Measurements from ENCODE around the gene UGT3A1.
"Not testable (repeated sequence)": the region's sequence is repeated elsewhere in the genome, so short reads cannot be mapped to it uniquely, and the experiment has no call there.

Gene UGT3A1, protein sequence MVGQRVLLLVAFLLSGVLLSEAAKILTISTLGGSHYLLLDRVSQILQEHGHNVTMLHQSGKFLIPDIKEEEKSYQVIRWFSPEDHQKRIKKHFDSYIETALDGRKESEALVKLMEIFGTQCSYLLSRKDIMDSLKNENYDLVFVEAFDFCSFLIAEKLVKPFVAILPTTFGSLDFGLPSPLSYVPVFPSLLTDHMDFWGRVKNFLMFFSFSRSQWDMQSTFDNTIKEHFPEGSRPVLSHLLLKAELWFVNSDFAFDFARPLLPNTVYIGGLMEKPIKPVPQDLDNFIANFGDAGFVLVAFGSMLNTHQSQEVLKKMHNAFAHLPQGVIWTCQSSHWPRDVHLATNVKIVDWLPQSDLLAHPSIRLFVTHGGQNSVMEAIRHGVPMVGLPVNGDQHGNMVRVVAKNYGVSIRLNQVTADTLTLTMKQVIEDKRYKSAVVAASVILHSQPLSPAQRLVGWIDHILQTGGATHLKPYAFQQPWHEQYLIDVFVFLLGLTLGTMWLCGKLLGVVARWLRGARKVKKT

DNA sequence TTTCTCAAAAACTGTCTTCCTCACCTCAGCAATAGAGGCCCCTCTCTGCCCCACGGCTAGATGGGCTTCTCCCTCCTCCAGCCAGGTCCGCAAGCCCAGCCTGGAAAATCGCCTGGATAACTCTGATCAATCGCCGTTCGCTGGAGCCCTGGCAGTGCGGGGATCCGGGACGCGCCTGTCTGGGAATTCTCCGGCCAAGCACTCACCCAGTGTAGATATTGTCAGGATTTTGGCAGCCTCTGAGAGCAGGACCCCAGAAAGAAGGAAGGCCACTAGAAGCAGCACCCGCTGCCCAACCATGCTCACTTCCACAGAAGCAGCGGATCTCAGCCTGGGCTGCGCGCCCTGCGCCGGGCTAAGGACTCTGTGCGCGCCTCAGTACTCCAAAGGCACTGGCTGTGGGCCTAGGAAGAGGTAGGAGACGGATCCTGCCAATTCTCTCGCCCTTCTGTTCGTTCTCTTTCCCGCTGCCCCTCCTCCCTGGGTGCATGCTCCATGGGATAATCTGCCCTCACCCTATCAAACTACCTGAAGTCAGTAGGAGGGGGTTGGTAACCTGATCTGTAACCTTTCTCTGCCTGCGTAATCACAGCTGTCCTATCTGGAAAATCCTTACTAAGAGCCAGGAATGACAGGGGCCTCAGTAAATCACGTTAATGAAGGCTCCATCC lies at the start of gene UGT3A1:
Gene UGT3A1, minus strand, starts transcription at position 450 of the 671 bp plus-strand sequence. Its CDS starts 150 bp downstream, at position 300.
- DNase-seq: no peak

DNA sequence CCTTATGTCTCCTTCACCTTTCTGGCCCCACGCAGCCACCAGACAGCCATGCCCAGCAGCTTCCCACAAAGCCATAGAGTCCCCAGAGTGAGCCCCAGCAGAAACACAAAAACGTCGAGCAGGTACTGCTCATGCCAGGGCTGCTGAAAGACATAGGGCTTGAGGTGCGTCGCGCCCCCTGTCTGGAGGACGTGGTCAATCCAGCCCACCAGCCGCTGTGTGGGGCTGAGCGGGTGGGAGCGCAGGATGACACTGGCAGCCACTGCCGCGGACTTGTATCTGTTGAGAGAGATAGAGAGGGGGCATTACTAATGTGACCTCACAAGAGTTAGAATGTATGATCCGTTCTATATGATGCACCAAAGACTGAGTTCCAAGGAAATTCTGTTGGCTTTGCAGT lies 44.5 kb upstream of the UGT3A1 start:
- DNase-seq: no peak

DNA sequence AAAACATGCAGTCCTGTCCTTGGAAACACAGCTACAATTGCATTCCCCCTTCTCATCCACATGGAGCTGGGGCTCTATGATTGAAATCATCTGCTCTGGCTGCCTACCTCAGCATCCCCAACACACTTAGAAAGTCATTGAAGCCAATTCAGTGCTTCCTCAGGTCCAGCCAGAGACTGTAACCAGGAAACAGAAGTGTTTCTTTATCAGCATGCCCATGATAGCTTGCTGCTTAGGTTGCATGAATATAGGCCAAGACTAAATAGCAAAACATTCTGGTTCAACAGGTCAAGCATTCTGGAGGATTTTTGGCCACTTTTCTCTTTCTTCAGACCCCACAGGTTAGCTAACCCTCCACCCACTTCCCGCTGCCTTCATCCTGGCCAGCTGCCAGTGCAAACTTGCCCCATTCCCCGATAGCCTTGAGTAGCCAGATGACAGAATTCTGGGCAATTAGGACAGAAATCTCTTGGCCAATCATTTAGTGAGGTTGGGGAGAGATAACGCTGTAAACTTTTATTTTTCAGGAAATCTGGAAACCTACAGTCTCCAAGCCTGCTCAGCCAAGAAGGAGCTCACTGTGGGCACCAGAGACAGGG lies 43.4 kb upstream of the UGT3A1 start:
- not testable (repeated sequence) for DNase-seq

DNA sequence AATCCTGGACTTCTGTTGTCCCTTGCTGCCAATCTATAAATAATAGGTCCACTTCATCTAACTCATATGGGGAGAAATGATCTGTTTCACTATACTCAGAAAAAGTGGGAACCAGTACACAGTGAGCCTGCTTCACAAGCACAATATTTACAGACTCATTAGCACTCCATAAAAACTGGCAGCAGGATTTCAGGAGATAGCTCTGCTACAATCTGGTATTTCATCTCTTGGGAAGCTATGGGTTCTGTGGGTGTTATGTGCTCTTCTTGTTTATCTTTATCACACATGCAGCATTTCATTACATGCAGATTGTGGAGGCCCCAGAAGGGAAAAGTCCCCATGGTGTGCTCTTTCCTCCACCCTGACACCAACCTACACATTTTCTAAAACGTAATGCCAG lies 42.3 kb upstream of the UGT3A1 start:
- DNase-seq: no peak

DNA sequence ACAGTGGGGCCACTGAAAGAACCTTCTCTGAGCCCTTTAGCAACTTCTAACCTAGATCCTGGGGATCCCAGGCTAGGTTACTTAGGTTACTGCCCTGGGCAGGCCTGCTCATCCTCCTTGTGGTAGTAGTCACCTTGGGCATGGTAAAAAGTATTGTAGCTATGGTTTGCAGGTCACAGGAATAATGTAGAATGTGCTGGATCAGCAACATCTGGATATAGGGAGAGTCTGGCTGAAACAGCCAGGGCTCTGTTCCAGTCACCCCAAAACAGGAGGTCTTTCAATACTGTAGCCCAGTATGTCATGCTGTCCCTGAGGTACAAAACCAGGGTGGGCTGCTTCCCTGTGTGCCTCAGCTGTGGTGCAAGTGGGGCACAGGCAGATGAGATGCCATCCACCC lies 41.9 kb upstream of the UGT3A1 start:
- DNase-seq: no peak

DNA sequence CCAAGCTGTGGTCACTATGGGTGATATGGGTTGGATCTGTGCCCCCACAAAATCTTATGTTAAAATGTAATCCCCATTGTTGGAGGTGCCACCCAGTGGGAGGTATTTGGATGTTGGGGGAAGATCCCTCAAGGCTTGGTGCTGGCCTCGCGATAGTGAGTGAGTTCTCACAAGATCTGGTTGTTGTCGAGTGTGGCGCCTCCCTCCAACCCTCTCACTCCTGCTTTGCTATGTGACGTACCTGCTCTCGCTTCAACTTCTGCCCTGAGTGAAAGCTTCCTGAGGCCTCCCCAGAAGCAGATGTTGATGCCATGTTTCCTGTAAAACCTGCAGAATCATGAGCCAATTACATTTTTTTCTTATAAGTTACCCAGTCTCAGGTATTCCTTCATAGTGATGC lies 40.0 kb upstream of the UGT3A1 start:
- DNase-seq: no peak

DNA sequence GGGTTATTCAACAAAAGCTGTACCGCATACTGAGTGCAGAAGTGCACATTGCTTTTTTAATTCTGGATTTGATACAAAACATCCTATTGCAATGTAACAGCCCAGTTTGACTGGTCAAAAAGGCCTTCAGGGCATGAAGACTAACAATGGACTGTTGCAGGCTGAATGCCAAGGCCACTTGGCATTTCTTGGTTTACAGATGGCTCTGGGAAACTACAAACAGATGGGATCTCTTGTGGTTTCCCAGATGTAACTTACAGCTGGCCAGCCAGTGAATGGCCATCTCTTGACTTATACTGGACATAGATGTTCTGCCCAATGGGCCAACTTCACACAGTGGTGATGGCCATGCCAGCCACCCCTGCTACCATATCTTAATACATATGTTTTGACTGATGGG lies 38.7 kb upstream of the UGT3A1 start:
- no peak for DNase-seq

DNA sequence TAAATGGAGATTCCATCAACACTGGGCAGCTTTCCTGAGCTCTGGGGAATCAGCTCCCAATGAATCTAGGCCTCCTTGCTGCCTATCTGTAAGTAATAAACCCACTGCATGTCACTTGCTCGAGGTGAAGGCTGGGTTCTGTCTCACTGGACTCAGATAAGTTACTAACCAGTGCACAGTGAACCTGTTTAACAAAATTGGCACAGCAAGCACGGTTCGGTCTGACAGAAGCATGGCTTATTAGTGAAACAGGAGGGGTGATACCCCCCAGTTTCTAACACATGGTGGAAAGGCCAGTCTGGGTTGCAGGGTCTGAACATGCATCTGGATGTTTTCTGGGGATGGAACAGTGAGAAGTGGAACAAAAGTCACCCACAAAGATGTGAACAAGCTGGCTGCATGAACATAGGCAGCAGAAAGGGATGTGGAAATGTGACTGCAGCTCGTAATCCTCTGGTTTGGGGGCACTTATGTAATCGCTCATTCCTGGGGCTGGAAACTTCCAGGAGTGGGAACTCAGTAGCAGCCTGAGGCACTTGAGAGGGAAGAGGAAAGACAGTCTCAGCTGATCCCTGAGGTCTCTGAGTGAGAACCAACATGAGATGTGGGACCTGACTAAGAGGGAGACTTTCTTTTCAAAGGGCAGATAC lies 37.8 kb upstream of the UGT3A1 start:
- DNase-seq: no peak

DNA sequence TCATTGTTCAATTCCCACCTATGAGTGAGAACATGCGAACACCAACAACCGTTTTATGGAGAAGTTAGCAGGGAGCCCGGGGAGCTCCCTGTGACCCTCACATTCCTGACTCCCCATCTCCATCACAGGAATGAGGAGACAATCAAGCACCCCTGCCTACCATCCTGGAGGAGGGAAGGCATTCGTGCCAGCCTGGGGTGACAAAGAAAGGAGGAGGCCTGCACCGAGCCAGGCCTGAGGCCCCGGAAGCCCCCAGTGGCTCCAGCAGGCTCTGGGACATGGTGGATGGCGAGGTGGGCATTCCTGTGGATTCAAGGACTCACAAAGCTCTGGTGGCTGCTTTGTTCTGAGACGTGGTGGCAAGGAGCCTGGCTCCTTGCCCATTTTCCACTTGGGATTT lies 36.5 kb upstream of the UGT3A1 start:
- no peak for DNase-seq

DNA sequence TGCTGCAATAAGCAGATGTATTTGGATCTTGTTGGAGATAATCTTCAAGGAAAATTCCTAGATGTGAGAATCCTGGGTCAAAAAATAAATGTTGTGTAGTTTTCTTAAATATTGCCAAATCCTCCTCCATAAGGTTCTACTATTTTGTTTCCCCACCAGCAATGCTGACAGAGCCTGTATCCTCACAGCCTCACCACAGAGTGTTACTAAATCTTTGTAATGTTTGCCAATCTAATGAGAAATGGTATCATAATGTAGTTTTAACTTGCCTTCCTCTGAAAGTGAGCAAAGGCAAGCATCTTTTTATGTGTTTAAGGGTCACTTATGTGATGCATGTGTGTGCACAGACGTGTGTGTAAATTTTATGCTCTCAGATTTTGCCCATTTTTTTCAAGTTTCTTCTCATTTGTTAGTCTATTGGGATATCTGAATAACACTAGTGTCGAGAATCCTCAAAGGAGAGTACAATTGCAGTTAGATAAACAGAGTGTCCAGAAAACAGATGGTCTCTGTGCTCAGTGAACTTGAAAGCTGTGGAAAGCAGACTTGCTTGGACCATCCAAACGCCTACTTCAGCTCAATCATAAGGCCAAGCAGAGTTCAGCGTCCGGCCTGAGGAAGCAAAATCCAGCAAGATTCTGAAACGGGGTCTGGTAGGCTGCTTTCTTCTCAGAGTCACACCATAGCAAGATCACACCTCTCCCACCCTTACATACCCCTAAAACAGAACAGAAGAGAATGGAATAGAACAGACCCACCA lies 35.7 kb upstream of the UGT3A1 start:
- no peak for DNase-seq

DNA sequence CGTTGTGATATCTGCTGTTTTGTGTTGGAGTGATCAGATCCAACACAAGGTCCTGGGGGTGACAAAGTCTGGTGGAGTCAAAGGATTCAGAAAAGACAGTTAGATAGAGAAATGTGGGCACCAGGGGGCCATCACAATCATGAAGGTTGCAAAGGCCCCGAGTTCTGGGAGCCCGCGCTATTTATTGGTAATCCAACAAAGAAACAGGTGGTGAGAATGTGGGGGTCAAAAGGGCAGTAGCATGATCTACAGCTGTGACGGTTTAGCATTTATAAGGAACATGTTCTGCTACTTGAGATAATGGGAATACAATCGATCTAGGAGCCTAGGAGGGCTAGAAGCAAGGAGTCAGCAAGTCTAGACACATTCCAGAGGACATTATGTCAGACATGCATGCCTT lies 31.1 kb upstream of the UGT3A1 start:
- not testable (repeated sequence) for DNase-seq

DNA sequence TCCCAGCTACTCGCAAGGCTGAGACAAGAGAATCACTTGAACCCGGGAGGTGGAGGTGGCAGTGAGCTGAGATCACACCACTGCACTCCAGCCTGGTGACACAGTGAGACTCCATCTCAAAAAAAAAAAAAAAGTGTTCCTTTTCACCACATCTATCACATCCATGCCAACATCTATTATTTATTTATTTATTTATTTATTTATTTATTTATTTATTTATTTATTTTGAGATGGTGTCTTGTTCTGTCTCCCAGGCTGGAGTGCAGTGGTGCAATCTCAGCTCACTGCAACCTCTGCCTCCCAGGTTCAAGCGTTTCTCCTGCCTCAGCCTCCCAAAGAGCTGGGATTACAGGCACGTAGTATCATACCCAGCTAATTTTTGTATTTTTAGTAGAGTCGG lies 28.4 kb upstream of the UGT3A1 start:
- not testable (repeated sequence) for DNase-seq

DNA sequence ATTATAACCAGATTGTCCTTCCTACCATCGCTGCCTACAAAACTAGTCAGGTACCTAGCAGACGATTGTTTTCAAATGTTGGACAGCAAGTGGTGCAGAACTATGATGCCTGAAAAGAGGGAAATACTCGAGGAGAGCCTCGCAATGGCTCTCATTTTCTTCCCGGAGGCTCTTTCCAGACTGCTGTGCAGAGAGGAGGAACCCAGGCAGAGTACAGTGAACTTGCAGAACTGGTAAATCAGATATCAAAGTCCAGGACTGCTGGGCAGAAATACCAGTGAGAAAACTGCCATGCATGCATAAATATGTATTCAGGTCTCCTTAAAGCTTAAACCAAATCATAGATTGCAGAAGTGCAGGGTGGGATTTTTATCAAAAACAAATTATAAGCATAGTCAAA lies 26.4 kb upstream of the UGT3A1 start:
- DNase-seq: no peak

DNA sequence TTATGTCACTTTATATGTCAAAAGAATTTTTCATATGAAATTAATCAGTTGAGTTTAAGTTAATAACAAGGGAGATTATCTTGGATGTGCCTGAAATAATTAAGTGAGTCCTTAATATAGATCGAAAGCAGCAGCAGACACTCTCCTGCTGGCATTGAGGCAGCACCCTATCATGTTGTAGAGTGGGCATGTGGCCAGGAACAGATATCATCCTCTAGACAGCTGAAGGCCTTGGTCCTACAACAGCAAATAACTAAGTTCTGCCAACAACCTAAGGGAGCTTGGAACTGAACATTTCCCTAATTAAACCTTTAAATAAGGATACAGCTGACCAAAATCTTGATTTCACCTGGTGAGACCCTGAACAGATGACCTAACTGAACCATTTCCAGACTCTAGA lies 25.8 kb upstream of the UGT3A1 start:
- DNase-seq: no peak

DNA sequence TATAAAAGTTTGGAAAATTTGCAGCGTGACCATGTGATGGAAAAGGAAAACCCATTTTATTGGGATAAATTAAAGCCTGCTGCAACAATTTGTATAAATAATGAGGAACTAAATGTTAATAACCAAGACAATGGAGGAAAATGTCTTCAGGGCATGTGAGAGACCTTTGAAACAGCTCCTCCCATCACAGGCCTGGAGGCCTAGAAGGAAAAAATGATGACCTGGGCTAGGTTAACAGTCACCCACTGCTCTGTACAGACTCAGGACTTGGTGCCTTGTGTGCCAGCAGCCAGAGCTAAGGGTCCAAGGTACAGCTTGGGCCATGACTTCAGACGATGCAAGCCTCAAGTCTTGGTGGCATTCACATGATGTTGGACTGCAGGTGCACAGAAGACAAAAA lies 22.0 kb upstream of the UGT3A1 start:
- no peak for DNase-seq

DNA sequence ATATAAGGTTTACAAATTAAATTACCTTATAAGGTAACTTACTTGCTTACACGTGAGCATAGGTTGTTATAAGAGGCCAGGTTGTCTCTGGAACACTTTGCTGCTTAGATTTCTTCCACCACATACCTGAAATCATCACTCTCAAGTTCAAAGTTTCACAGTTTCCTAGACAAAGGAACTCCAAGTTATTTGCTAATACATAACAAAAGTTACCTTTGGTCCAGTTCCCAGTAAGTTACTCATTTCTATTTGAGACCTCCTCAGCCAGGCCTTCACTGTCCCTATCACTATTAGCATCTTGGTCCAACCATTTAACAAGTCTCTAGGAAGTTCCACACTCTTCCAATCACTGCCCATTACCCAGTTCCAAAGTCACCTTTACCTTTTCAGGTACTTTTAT lies 18.5 kb upstream of the UGT3A1 start:
- no peak for DNase-seq

DNA sequence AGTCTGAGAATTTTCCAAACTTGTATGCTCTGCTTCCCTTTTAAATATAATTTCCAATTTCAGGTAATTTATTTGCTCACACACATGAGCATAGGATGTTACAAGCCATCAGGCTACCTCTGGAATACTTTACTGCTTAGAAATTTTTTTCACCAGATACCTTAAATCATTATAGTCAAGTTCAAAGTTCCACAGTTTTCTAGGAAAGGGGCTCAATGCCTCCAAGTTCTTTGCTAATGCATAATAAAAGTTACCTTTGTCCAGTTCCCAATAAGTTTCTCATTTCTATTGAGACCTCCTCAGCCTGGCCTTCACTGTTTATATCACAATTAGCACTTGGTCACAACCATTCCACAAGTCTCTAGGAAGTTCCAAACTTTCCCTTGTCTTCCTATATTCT lies 16.2 kb upstream of the UGT3A1 start:
- DNase-seq: no peak

DNA sequence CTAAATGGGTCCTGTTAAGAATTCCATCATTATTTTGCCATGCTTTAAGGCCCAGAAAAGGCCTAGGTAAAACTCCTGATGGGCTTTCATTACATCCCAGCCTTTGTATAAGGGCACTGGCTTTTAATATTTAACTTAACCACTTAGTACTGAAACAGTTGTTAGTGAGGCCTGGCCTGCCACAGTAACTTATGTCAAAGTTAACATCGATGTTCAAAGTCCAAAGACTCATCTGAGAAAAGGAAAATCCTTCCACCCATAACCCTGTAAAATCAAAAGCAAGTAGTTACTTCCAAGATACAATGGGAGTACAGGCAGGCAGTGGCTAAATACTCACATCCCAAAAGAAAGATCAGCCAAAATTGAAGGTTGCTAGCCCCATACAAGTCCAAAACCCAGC lies 15.0 kb upstream of the UGT3A1 start:
- no peak for DNase-seq

DNA sequence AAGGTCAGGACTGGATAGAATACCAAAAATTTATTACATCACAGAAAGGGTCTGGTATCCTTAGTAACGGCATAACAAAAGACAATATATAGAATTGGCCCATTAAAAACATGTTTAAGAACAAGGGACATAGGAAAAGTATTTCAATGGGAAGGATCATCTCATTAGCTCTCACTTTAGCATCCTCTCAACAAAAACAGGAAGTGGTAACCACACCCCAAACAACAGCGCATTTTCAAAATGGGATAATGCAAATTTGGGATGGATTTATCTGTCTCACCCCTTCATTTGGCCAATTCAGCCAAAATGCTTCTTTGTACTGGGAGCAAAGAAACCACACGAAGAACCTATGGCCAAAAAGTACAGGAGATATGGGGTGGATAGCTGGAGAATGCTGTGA lies 9.8 kb upstream of the UGT3A1 start:
- DNase-seq: no peak

DNA sequence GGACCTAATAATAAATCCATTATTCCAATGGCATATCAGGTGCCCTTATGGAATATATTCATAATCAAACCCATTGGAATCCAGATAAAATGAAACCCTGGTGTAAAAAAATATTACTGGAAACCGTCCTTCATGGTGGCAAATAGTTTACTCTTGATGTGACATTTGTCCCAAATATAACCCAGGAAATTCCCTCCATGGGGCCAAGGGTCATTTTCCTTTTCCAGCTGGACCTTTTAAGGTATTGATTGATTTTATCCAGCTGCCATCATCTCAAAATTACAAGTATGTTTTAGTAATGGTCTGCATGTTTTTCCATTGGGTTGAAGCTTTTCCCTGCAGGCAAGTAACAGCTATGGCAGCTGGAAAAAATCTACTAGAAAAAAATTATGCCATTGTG lies 8.4 kb upstream of the UGT3A1 start:
- no peak for DNase-seq

DNA sequence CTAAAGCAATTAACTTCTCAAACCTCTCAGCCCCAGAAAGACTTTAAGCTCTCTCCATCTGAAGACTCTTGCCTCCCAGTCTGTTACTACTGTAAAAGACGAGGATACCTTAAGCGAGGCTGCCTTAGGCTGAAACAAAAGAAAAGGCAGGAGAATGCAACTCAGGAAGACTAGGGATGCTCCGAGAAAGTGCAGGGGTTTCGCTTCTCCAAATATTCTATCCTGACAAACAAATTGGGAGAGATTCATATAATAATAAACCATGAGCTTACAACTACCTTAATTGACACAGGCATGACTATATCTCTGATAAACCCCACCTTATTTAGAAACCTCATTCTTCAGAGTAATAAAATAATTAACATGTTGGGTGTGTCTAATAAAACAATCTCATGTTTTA lies 4.9 kb upstream of the UGT3A1 start:
- no peak for DNase-seq

DNA sequence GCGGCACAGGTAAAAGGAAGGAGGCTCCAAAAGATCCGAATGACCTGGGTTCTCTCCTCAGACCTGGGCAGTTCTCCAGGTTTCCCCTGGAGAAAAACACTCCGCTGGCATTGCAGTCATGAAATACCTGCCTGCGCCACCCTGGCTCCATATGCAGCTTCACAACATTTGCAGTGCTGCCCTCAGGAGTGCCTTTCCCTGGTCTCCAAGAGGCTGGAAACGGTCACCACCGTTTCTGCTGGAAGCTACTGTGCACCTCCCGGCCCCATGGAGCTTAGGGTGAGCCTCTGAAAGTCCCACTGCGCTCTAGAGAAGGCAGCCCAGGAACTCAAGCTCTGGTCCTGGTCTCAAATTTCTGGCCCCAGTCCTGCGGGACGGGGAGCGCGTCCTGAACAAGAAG lies 670 bp downstream of the UGT3A1 start:
- DNase-seq: no peak

DNA sequence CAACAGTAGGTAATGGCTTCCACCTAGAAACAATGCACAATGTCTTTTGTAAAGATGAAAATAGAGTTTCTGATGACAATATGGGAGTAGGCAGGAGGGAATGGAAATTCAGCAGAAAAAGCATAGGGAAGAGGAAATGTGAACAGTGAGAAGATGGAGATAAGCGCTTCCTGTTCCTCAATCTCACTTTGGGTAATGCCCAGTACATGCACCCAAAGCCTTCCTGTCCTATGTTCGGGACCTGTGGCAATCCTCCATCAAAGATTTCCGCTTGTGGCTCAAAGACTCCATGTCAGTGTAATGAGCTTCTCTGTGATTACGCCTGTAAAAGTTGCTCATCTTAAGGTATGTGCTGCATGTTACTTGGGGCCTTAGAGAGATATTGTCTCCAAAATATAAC lies 2.7 kb downstream of the UGT3A1 start:
- no peak for DNase-seq
